HEK293 (cell line): Measurements from ENCODE around the gene TMEM240.
A peak's percentile ranks its signal among the peaks of the same experiment; 100 is the strongest.

Experiments used
- CTCF ChIA-PET: fragments of 350-600 bp; formaldehyde crosslinking; extraction: SDS; loops from one replicate; lab custom pipeline; 2021; ENCODE audit warnings: antibody characterized with exemption; lab: Yijun Ruan, JAX
- POLR2A ChIA-PET: fragments of 300-600 bp; formaldehyde crosslinking; extraction: SDS; loops from one replicate; lab custom pipeline; 2020; ENCODE audit warnings: antibody characterized with exemption, inconsistent platforms; lab: Yijun Ruan, JAX
- H3K27ac ChIP-seq: fragments of 200-500 bp; sonication (Bioruptor generic); 2 replicates; pipeline ENCODE4 v1.5.1; 2014; ENCODE audit warnings: low read depth, low read length, control low read depth, inconsistent platforms; ENCODE audit errors: extremely low read depth
- H3K36me3 ChIP-seq, 2 experiments: fragments of 200-500 bp in 1 of 2; sonication (Bioruptor generic) in 1 of 2; 1 replicate in 1 of 2; 2 replicates in 1 of 2; pipeline ENCODE4 v1.5.1; 2014 to 2017; ENCODE audit warnings: inconsistent platforms in 2 of 2, low read length in 2 of 2; ENCODE audit not compliant: control insufficient read depth in 2 of 2, insufficient read depth in 1 of 2
- H3K4me1 ChIP-seq: fragments of 200-500 bp; sonication (Bioruptor generic); 2 replicates; pipeline ENCODE4 v1.5.1; 2014; ENCODE audit warnings: mild to moderate bottlenecking, low read length, inconsistent platforms; ENCODE audit not compliant: control insufficient read depth, insufficient read depth
- H3K4me3 ChIP-seq: 2 replicates; pipeline ENCODE4 v1.5.1; 2011; ENCODE audit warnings: low read depth, mild to moderate bottlenecking, control low read depth, low read length, moderate library complexity
- H3K9me3 ChIP-seq: fragments of 200-500 bp; sonication (Bioruptor generic); 2 replicates; pipeline ENCODE4 v1.5.1; 2014; ENCODE audit warnings: low read depth, low read length, inconsistent platforms; ENCODE audit not compliant: control insufficient read depth, insufficient read depth
- GLI2 ChIP-seq: fragments of 450-650 bp; formaldehyde crosslinking; IDR thresholded peaks from 2 replicates; pipeline ENCODE4; 2017; ENCODE audit warnings: missing biosample characterization, missing genetic modification characterization, low read depth, borderline replicate concordance
- GLIS2 ChIP-seq: fragments of 450-650 bp; formaldehyde crosslinking; IDR thresholded peaks from 2 replicates; pipeline ENCODE4 v1.5.1; 2016; ENCODE audit warnings: missing biosample characterization, missing genetic modification characterization
- HOXA7 ChIP-seq: sonication (generic); formaldehyde crosslinking; IDR thresholded peaks from 2 replicates; pipeline ENCODE4 v1.8.1; 2022; ENCODE audit warnings: missing genetic modification reagents, borderline replicate concordance
- KLF8 ChIP-seq: fragments of 450-650 bp; formaldehyde crosslinking; IDR thresholded peaks from 2 replicates; pipeline ENCODE4 v1.5.1; 2016; ENCODE audit warnings: missing biosample characterization, missing genetic modification characterization
- OSR2 ChIP-seq: fragments of 450-650 bp; formaldehyde crosslinking; IDR thresholded peaks from 2 replicates; pipeline ENCODE4 v1.5.1; 2016; ENCODE audit warnings: missing biosample characterization, missing genetic modification characterization
- PATZ1 ChIP-seq: fragments of 450-650 bp; formaldehyde crosslinking; IDR thresholded peaks from 2 replicates; pipeline ENCODE4 v1.5.1; 2016; ENCODE audit warnings: missing biosample characterization, missing genetic modification characterization
- SETDB1 ChIP-seq: IDR thresholded peaks from one replicate; pipeline ENCODE4 v1.6.1; 2017; ENCODE audit warnings: mild to moderate bottlenecking, low read length, moderate library complexity, mixed read lengths; ENCODE audit not compliant: insufficient read length
- ZBTB7A ChIP-seq: fragments of 450-650 bp; formaldehyde crosslinking; IDR thresholded peaks from 2 replicates; pipeline ENCODE4 v1.5.1; 2016; ENCODE audit warnings: low read depth, missing biosample characterization, missing genetic modification characterization
- ZNF140 ChIP-seq: fragments of 450-650 bp; formaldehyde crosslinking; IDR thresholded peaks from 2 replicates; pipeline ENCODE4 v1.5.1; 2016; ENCODE audit warnings: missing biosample characterization, missing genetic modification characterization
- ZNF157 ChIP-seq: fragments of 450-650 bp; formaldehyde crosslinking; IDR thresholded peaks from 2 replicates; pipeline ENCODE4 v1.5.1; 2016; ENCODE audit warnings: missing biosample characterization, missing genetic modification characterization
- ZNF174 ChIP-seq: fragments of 450-650 bp; formaldehyde crosslinking; IDR thresholded peaks from 2 replicates; pipeline ENCODE4 v1.5.0; 2017; ENCODE audit warnings: missing biosample characterization, mild to moderate bottlenecking, missing genetic modification characterization
- ZNF274 ChIP-seq, 2 experiments: fragments of 200-500 bp in 1 of 2; fragments of 450-650 bp in 1 of 2; sonication (Bioruptor generic) in 1 of 2; formaldehyde crosslinking in 1 of 2; IDR thresholded peaks; 2 replicates each; pipeline versions ENCODE4 v1.5.1 to v1.6.1; 2014 to 2016; ENCODE audit warnings: borderline replicate concordance in 1 of 2, inconsistent platforms in 1 of 2, low read length in 1 of 2, missing biosample characterization in 1 of 2, missing genetic modification characterization in 1 of 2
- ZNF354C ChIP-seq: fragments of 450-650 bp; formaldehyde crosslinking; IDR thresholded peaks from 2 replicates; pipeline ENCODE4 v1.5.1; 2016; ENCODE audit warnings: missing biosample characterization, missing genetic modification characterization, low read depth, borderline replicate concordance
- ZNF518A ChIP-seq: fragments of 450-650 bp; formaldehyde crosslinking; conservative IDR thresholded peaks from 2 replicates; pipeline ENCODE4 v1.5.1; 2016; ENCODE audit warnings: low read depth, missing biosample characterization, missing genetic modification characterization
- ZNF529 ChIP-seq: fragments of 450-650 bp; formaldehyde crosslinking; IDR thresholded peaks from 2 replicates; pipeline ENCODE4 v1.5.1; 2017; ENCODE audit warnings: missing genetic modification characterization, missing biosample characterization; ENCODE audit not compliant: insufficient replicate concordance
- ZNF571 ChIP-seq: fragments of 450-650 bp; formaldehyde crosslinking; IDR thresholded peaks from 2 replicates; pipeline ENCODE4 v1.5.0; 2017; ENCODE audit warnings: missing biosample characterization, missing genetic modification characterization
- ZNF639 ChIP-seq: fragments of 450-650 bp; formaldehyde crosslinking; IDR thresholded peaks from 2 replicates; pipeline ENCODE4 v1.5.1; 2016; ENCODE audit warnings: missing biosample characterization, missing genetic modification characterization
- ZNF692 ChIP-seq: fragments of 450-650 bp; formaldehyde crosslinking; IDR thresholded peaks from 2 replicates; pipeline ENCODE4 v1.5.1; 2016; ENCODE audit warnings: missing biosample characterization, missing genetic modification characterization

TMEM240 gene

GRCh38 chr1:1539310-1540089, 924 bp downstream of the TMEM240 start:
- ChIA-PET CTCF (no interaction called here), POLR2A (no interaction called here)
- H3K4me1 ChIP-seq = no peaks in the 10 kb centered on the region
- H3K9me3 ChIP-seq = no peaks in the 10 kb centered on the region
- H3K27ac ChIP-seq = no peak overlapping the region
- TF ChIP-seq ZNF140 (tag by site-specific recombination) (no peak), PATZ1 (tag by site-specific recombination) (no peak), ZNF529 (tag by site-specific recombination) (no peak), ZNF571 (tag by site-specific recombination) (no peak)
- TF ChIP-seq, all 188 proteins: peak for 0
- H3K36me3 ChIP-seq = peaks cover 0 to 66% of the 10 kb centered on the region in 2 experiments; a peak in 1 of 3 replicates
- no peak overlapping the region for H3K4me3 ChIP-seq

GRCh38 chr1:1538989-1539309, 1.5 kb downstream of the TMEM240 start:
- Histone ChIP-seq H3K9me3 (no peaks in the 10 kb centered on the region), H3K27ac (no peak overlapping the region), H3K4me3 (no peak overlapping the region), H3K36me3 (peaks cover 0 to 67% of the 10 kb centered on the region in 2 experiments; a peak in 1 of 3 replicates), H3K4me1 (no peaks in the 10 kb centered on the region)
- POLR2A ChIA-PET = no interaction called here
- TF ChIP-seq ZBTB7A (no peak), GLIS2 (tag by site-specific recombination) (0 out of 2 replicates have a peak, but pooled peaks have one; percentile 13), ZNF157 (tag by site-specific recombination) (peak; percentile 34; the same call in 1 of the 2 replicates)
- CTCF ChIA-PET = no interaction called here

GRCh38 chr1:1538334-1538733, 2.1 kb downstream of the TMEM240 start:
- ChIA-PET POLR2A (no interaction called here), CTCF (interaction anchor here (0.6 to 0.9 kb wide), 2 partner anchors 127 to 190 kb away, joined by 3 to 4 read pairs; no protein-coding TSS in a partner anchor)
- H3K27ac ChIP-seq = no peak overlapping the region
- no peak overlapping the region for H3K4me3 ChIP-seq
- H3K36me3 ChIP-seq = peaks cover 0 to 62% of the 10 kb centered on the region in 2 experiments; a peak in 1 of 3 replicates
- H3K4me1 ChIP-seq = no peaks in the 10 kb centered on the region
- H3K9me3 ChIP-seq = no peaks in the 10 kb centered on the region
- TF ChIP-seq ZNF692 (tag by site-specific recombination) = no peak
- no peak for TF ChIP-seq ZNF639
- no peak for TF ChIP-seq GLI2 (tag by site-specific recombination)
- TF ChIP-seq ZNF518A (tag by site-specific recombination) = no peak
- TF ChIP-seq SETDB1 = no peak
- no peak for TF ChIP-seq HOXA7 (CRISPR knock-in tag)
- no peak for TF ChIP-seq ZNF174 (tag by site-specific recombination)
- no peak for TF ChIP-seq KLF8 (tag by site-specific recombination)
- no peak for TF ChIP-seq ZNF354C (tag by site-specific recombination)
- no peak for TF ChIP-seq ZNF274 (IDR thresholded peaks at IDR 0.05; ENCODE audit: low read length)
- TF ChIP-seq ZNF274 (tag by site-specific recombination; IDR thresholded peaks at IDR 0.05; ENCODE audit: borderline replicate concordance) = no peak
- TF ChIP-seq OSR2 = no peak
